Measurements from ENCODE around the gene AP2B1. TPM values are rescaled to one million over a fixed set of nuclear protein-coding genes. Genes with fewer than 3 reads are reported as not detected.

AP2B1 gene
- total RNA-seq, 1 experiment from 2014 or later = 198 TPM

GRCh38 chr17:35736236-35736635 is 149.1 kb downstream of the AP2B1 start:
- ChIA-PET RAD21 (ENCODE audit: low non-redundant PET in 1 of 2, low total read pairs in 2 of 2, uncharacterized antibody in 2 of 2, unreplicated experiment in 2 of 2) (no interaction called here), CTCF (no interaction called here), POLR2A (no interaction called here)
- Histone ChIP-seq H3K9me3 (ENCODE audit: control insufficient read depth in 1 of 2, insufficient read depth in 1 of 2, low read depth in 1 of 2, low read length in 2 of 2) (no peaks in the 10 kb centered on the region), H3K79me2 (ENCODE audit: insufficient read depth, low read length) (no peaks in the 10 kb centered on the region), H2AFZ (ENCODE audit: low read depth, low read length, poor library complexity, severe bottlenecking) (no peak overlapping the region), H3K9me2 (ENCODE audit: insufficient read depth) (no peaks in the 10 kb centered on the region), H3K4me1 (ENCODE audit: control insufficient read depth in 1 of 2, insufficient read depth in 2 of 2, low read length in 2 of 2) (no peaks in the 10 kb centered on the region), H3K27ac (ENCODE audit: low read depth, low read length) (no peak overlapping the region), H3K36me3 (ENCODE audit: control insufficient read depth in 1 of 2, insufficient read depth in 2 of 2, low read length in 2 of 2) (no peaks in the 10 kb centered on the region), H3K9ac (ENCODE audit: low read length) (no peak overlapping the region), H3K4me3 (replicated peaks in 1 of 2; ENCODE audit: low read depth in 1 of 2, low read length in 2 of 2) (no peak overlapping the region), H4K20me1 (ENCODE audit: insufficient read depth) (no peaks in the 10 kb centered on the region), H3K27me3 (ENCODE audit: insufficient read depth, low read length) (no peaks in the 10 kb centered on the region), H3K4me2 (ENCODE audit: low read length) (no peak overlapping the region)
- no peak for DNase-seq (ENCODE audit: low read depth, low spot score)
- BruUV-seq (replicated peaks) = no TSS peak
- TF ChIP-seq SRF (IDR thresholded peaks at IDR 0.05; ENCODE audit: low read depth) (no peak), CBX3 (IDR thresholded peaks at IDR 0.05; ENCODE audit: low read depth) (no peak), JUND (IDR thresholded peaks at IDR 0.05) (no peak), FOSL1 (IDR thresholded peaks at IDR 0.05; ENCODE audit: low read depth) (no peak), TCF7L2 (IDR thresholded peaks at IDR 0.05; ENCODE audit: borderline replicate concordance, extremely low read depth, insufficient read depth, insufficient read length) (no peak)
- intact Hi-C loops (cut with micrococcal nuclease) = no loop called here
- no peak for ATAC-seq

GRCh38 chr17:35738519-35739133 is 151.5 kb downstream of the AP2B1 start:
- Histone ChIP-seq H3K4me1 (ENCODE audit: control insufficient read depth in 1 of 2, insufficient read depth in 2 of 2, low read length in 2 of 2) (no peaks in the 10 kb centered on the region), H3K27me3 (ENCODE audit: insufficient read depth, low read length) (no peaks in the 10 kb centered on the region), H3K9me3 (ENCODE audit: control insufficient read depth in 1 of 2, insufficient read depth in 1 of 2, low read depth in 1 of 2, low read length in 2 of 2) (no peaks in the 10 kb centered on the region), H3K27ac (ENCODE audit: low read depth, low read length) (no peak overlapping the region), H3K9ac (ENCODE audit: low read length) (no peak overlapping the region), H3K36me3 (ENCODE audit: control insufficient read depth in 1 of 2, insufficient read depth in 2 of 2, low read length in 2 of 2) (no peaks in the 10 kb centered on the region), H2AFZ (ENCODE audit: low read depth, low read length, poor library complexity, severe bottlenecking) (no peak overlapping the region), H4K20me1 (ENCODE audit: insufficient read depth) (no peaks in the 10 kb centered on the region), H3K79me2 (ENCODE audit: insufficient read depth, low read length) (no peaks in the 10 kb centered on the region), H3K9me2 (ENCODE audit: insufficient read depth) (no peaks in the 10 kb centered on the region), H3K4me3 (replicated peaks in 1 of 2; ENCODE audit: low read depth in 1 of 2, low read length in 2 of 2) (no peak overlapping the region), H3K4me2 (ENCODE audit: low read length) (no peak overlapping the region)
- intact Hi-C loops (cut with micrococcal nuclease) = no loop called here
- DNase-seq (ENCODE audit: low read depth, low spot score) (no peak), ATAC-seq (no peak)
- BruUV-seq (replicated peaks) = no TSS peak
- ChIA-PET CTCF (no interaction called here), POLR2A (no interaction called here), RAD21 (ENCODE audit: low non-redundant PET in 1 of 2, low total read pairs in 2 of 2, uncharacterized antibody in 2 of 2, unreplicated experiment in 2 of 2) (no interaction called here)
- TF ChIP-seq JUND (IDR thresholded peaks at IDR 0.05) (no peak), CBX3 (IDR thresholded peaks at IDR 0.05; ENCODE audit: low read depth) (no peak), ZBTB33 (IDR thresholded peaks at IDR 0.05; ENCODE audit: extremely low read depth, insufficient replicate concordance, low read length) (no peak), CEBPB (IDR thresholded peaks at IDR 0.05; ENCODE audit: low read depth) (no peak), EZH2 (IDR thresholded peaks at IDR 0.05) (no peak), ATF3 (IDR thresholded peaks at IDR 0.05) (no peak), SIN3A (IDR thresholded peaks at IDR 0.05; ENCODE audit: low read depth) (no peak), REST (IDR thresholded peaks at IDR 0.05; ENCODE audit: low read depth) (no peak), EZH2phosphoT487 (IDR thresholded peaks at IDR 0.05; ENCODE audit: borderline replicate concordance) (no peak)
